GM23248 (cell line): ENCODE data around the gene EFHC1.

Source experiments
- EZH2 ChIP-seq: fragments of 200-600 bp; sonication (generic); IDR thresholded peaks from 2 replicates; pipeline ENCODE4 v1.6.1; 2018; ENCODE audit warnings: antibody characterized with exemption, mild to moderate bottlenecking; ENCODE audit not compliant: insufficient read depth, poor library complexity, severe bottlenecking
- EZH2phosphoT487 ChIP-seq: fragments of 200-600 bp; sonication (generic); IDR thresholded peaks from 2 replicates; pipeline ENCODE4 v1.6.1; 2018; ENCODE audit warnings: antibody characterized with exemption, moderate library complexity, mild to moderate bottlenecking, low read depth; ENCODE audit not compliant: insufficient read depth

DNA sequence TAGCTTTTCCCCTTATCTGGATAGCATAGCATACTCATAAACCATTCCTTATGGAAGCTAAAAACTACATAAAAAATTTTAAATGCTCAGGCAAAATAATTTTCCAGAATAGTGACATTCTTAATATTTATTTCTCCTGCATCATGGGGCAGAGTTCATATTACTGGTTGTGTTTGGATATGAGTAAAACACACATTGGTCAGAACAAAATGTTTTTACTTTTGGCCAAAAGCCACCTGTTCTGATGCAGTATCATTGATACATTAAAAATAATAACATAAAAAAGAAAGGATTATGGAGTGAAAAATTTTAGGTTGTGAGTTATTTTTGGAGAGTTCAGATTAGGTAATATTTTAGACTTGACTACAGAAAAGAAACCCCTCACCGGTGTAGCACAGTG is 123.1 kb downstream of the EFHC1 start:
- TF ChIP-seq EZH2 (no peak), EZH2phosphoT487 (no peak)
